Bronchial smooth muscle cell (primary cell): ENCODE data around the gene SFR1. TPM values are rescaled to one million over a fixed set of nuclear protein-coding genes. Genes with fewer than 3 reads are reported as not detected.

ENCODE experiments used
- total RNA-seq: library from RNA; depleted of rRNA; stranded (reverse); fragments of >200 nt; gene quantifications from 2 replicates; pipeline ENCODE4 v1.2.1, GENCODE V29; 2014

SFR1 gene, protein sequence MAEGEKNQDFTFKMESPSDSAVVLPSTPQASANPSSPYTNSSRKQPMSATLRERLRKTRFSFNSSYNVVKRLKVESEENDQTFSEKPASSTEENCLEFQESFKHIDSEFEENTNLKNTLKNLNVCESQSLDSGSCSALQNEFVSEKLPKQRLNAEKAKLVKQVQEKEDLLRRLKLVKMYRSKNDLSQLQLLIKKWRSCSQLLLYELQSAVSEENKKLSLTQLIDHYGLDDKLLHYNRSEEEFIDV
- 2.7 and 7.4 TPM in 2 replicates for total RNA-seq

DNA sequence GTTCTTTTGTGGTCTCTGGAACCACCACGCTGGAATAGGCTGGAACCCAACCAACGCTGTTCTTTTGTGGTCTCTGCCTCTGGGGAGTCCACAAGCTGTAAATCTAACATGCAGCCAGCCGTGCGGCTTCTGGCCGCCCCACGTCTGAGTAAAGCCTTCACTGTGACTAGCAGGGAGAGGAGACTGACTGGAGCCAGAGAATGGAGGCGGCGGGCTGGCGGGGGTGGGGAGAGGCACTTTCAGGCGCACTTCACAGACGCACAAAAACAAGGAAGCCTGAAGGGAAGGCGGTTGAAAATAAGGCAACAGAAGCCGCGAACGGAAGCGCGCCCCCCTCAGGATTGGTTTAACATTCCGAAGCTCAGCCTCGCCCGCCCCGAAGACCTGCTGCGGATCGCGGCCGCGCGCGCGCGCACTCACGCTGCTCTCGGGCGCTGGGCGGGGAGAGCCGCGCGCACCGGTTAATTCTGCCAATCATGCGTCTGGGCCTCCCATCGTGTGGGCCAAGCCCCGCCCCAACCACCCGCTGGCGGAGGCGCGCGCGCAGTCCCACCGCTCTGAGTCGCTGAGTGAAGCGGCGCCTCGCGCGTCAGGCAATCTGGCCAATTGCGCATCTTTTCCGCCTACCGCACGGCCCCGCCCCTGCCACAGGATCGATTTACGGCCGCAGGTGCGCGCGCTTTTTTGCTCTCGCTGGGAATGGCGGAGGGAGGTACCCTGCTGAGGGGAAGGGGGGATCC lies at the start of gene SFR1:
TSS of gene SFR1 (plus strand) at position 687 of the 740 bp plus-strand sequence. CDS start at position 700, 13 bp downstream.

DNA sequence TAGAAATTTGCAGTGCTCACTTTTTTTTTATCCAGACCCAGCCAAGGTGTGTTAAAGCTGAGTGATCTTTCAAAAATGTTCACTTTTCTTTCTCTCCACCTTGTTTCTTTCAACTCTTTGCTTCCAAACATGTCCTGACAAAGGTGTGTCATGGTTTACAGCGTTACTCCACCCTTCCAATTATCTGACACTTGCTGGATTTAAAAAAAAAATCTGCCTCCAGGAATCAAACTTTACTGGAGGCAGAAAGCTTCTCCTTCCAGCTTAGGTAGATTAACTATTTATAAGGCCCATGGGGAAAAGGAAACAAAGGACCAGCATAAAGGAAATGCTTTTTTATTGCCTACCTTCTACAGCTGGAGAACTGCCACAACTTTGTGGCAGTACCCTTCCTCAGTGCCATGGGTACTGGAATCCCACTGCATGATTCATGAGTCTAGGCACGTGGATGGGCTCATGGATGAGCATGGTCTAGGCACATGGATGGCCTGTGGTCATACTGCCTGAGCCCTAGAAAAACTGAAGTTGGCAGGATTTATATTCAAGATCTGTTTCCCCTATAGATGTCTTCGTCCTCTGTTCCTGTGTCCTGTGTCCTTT lies 36.1 kb upstream of the SFR1 start, which contains the start of gene COL17A1:
TSS of gene COL17A1 (minus strand) at position 80 of the 600 bp plus-strand sequence. CDS start 5,207 bp downstream, outside the sequence.

Other genes starting within 250 kb of the SFR1 start
- 38.3 and 40.4 TPM in 2 replicates for gene STN1, start 204.0 kb upstream of the SFR1 start, total RNA-seq
- 50.1 and 57.7 TPM in 2 replicates for gene SLK, start 155.0 kb upstream of the SFR1 start, total RNA-seq
- 0.16 and 0.94 TPM in 2 replicates for gene COL17A1, start 36.3 kb upstream of the SFR1 start, total RNA-seq
- gene CFAP43, start 110.2 kb downstream of the SFR1 start, total RNA-seq: 0.16 and 0.52 TPM in 2 replicates
- 131 and 228 TPM in 2 replicates for gene GSTO1, start 132.7 kb downstream of the SFR1 start, total RNA-seq
- 1.7 and 2.4 TPM in 2 replicates for gene GSTO2, start 147.0 kb downstream of the SFR1 start, total RNA-seq
- gene ITPRIP, start 216.3 kb downstream of the SFR1 start, total RNA-seq: 7.3 and 8.7 TPM in 2 replicates
- gene CFAP58, start 231.7 kb downstream of the SFR1 start, total RNA-seq: 0.69 and 1.3 TPM in 2 replicates